LNCAP (cell line): ENCODE measurements around the gene SIX5.

Experiments used
- CTCF ChIP-seq: fragments of 450-650 bp; IDR thresholded peaks from 2 replicates; pipeline ENCODE4 v1.5.1; 2017; ENCODE audit warnings: mild to moderate bottlenecking

SIX5 gene

GRCh38 chr19:45800070-45800553 is 31.1 kb upstream of the SIX5 start:
- no peak for TF ChIP-seq CTCF

GRCh38 chr19:45798995-45799517 is 30.0 kb upstream of the SIX5 start:
- peak; percentile 65 for TF ChIP-seq CTCF

- no peak for TF ChIP-seq CTCF
Observed at GRCh38 chr19:45794627-45795026, 25.6 kb upstream of the SIX5 start.

- TF ChIP-seq CTCF = no peak
Observed at GRCh38 chr19:45793876-45794275, 24.8 kb upstream of the SIX5 start.

- TF ChIP-seq CTCF = no peak
Observed at GRCh38 chr19:45793178-45793564, 24.1 kb upstream of the SIX5 start.

GRCh38 chr19:45792470-45793177 is 23.6 kb upstream of the SIX5 start, which contains the start of gene DMWD:
Gene DMWD (minus strand): TSS chr19:45792845. CDS start chr19:45792756, 89 bp downstream.
- no peak for TF ChIP-seq CTCF

GRCh38 chr19:45791744-45792469 is 22.9 kb upstream of the SIX5 start:
- TF ChIP-seq CTCF = no peak
